DMS114 treated with DMSO at 0.1 percent for 48 hours (cell line): ENCODE measurements around the gene HSFX2.
"Not testable (repeated sequence)": the region's sequence is repeated elsewhere in the genome, so short reads cannot be mapped to it uniquely, and the experiment has no call there.

Experiments
- DNase-seq: peaks from one replicate; lab custom pipeline; 2025; ENCODE audit not compliant: unreplicated experiment; lab: John Stamatoyannopoulos, UW

Gene HSFX2

GRCh38 chrX:149590993-149591392 lies 4.1 kb downstream of the HSFX2 start:
- not testable (repeated sequence) for DNase-seq

- DNase-seq: not testable (repeated sequence)
These were observed 7.8 kb downstream of the HSFX2 start, which contains the start of gene MAGEA9B for GRCh38 chrX:149587359-149587758. Gene MAGEA9B, minus strand, starts transcription at chrX:149587459. Its CDS starts 4,280 bp downstream, at chrX:149583179.

- DNase-seq: not testable (repeated sequence)
These were observed 9.5 kb downstream of the HSFX2 start for GRCh38 chrX:149585631-149586030.

GRCh38 chrX:149573456-149573855 lies 21.7 kb downstream of the HSFX2 start:
- not testable (repeated sequence) for DNase-seq

GRCh38 chrX:149572743-149573142 lies 22.4 kb downstream of the HSFX2 start:
- no peak for DNase-seq

GRCh38 chrX:149571770-149572169 lies 23.3 kb downstream of the HSFX2 start:
- DNase-seq: no peak

DNA sequence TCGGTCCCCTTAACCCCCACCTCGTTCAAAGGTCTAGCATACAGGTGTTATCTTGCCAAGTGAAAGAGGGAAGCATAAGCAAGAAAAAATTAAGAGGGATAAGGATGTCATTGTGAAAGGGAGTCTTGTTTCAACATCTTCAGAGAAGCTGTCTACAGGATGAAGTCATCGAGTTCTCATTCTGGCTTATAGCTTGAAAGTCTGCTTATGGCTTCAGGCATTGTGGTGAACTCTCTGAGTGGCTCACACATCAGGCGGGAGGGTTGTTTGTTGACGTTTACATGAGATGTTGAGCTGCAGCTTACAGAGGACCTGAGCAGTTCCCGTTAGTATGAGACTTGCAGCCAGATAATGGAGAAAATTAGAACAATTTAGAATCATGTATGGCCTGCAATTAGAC lies 24.4 kb downstream of the HSFX2 start:
- no peak for DNase-seq

- DNase-seq: no peak
These were observed 25.3 kb downstream of the HSFX2 start for GRCh38 chrX:149569770-149570169.

DNA sequence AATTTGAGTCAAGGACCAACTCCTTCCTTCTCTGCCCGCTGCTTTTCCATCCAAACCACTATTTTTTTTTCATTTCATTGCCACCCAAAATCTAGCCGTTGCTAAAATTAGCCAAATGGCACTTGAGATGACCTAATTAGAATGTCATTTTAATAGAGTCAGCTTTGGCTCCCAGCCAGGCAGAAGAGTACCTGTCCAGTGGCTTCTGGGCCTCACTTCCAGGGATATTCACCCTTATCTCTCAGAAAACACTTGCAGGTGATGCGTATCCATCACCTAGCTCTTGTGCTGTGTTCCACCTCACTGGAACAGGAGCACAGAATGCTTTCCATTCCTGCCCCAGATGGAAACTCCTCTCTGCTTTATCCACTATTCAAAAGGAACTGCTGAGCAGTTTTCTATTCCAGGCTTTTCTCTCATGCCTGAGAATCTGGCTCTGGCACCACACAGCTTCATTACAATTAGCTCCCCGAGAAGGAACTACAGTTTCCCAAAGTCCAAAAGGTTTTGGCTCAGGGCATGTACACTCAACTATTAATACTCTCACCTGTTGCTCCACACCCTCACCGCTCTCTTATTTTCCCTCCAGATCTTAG lies 26.3 kb downstream of the HSFX2 start:
- no peak for DNase-seq

- no peak for DNase-seq
These were observed 27.3 kb downstream of the HSFX2 start for GRCh38 chrX:149567621-149568417.

DNA sequence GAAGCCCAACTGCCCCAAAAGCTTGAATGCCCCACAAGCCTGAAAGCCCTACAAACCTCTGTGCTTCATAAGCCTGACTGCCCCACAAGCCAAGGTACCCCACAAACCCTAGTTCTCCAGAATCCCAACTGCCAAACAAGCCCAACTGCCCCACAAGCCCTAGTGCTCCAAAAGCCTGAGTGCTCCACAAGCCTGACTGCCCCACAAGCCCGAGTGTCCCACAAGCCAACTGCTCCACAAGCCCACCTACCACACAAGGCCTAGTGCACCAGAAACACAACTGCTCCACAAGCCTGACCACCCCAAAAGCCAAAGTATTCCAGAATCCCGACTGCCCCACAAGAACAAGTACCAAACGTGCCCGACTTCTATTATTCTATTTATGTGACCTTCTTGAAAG lies 31.8 kb downstream of the HSFX2 start:
- DNase-seq: no peak

GRCh38 chrX:149555251-149555650 lies 39.9 kb downstream of the HSFX2 start:
- not testable (repeated sequence) for DNase-seq

GRCh38 chrX:149551939-149552248 lies 43.2 kb downstream of the HSFX2 start:
- DNase-seq: not testable (repeated sequence)

GRCh38 chrX:149551245-149551938 lies 43.7 kb downstream of the HSFX2 start:
- not testable (repeated sequence) for DNase-seq

GRCh38 chrX:149550454-149550853 lies 44.7 kb downstream of the HSFX2 start:
- not testable (repeated sequence) for DNase-seq

DNA sequence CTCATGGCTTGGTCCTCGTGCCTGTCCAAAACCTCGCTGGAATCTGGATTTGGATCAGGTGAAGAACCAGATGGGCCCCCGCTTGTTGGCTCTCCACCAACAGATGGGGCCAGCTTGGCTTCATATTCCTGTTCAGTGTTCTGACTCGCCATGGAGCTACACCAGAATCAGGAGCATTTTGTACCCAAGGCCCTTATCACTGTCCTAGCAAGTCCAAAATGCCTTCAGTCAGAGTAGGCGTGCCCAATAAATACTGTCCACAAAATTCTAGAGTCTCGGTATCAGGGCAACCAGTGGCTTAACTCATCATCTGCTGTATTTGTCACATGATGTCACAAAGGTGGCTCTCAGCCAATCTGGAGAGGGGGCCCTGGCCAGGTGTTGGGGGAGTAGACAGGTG lies 45.4 kb downstream of the HSFX2 start, which contains the start of gene HSFX3:
Gene HSFX3, minus strand, starts transcription at position 224 of the 400 bp plus-strand sequence. Its CDS starts 72 bp downstream, at position 152.
- DNase-seq: not testable (repeated sequence)

DNA sequence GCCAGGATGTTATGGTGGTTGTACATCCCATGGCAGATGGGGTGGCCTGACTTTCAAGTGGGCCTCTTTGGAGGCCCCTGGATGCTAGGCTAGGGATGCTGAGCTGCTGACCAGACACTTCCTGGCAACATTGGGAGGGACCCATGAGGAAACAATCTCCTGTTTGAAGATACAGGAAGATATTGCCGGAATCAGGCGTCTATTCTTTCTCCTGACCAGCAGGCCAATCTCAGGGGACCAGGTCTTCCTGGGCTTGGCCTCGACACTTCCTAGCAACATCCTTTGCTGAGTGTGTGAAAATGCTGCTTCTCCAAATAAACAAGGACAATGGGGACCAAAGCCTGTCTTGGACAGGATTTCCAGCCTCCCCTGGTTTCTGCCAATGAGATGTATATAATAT lies 47.3 kb downstream of the HSFX2 start:
- not testable (repeated sequence) for DNase-seq

GRCh38 chrX:149546962-149547361 lies 48.2 kb downstream of the HSFX2 start:
- DNase-seq: not testable (repeated sequence)

GRCh38 chrX:149545545-149546543 lies 49.3 kb downstream of the HSFX2 start:
- not testable (repeated sequence) for DNase-seq
